Smooth muscle cell of the brain vasculature (primary cell): ENCODE results near the gene LIPI.
"Not testable (repeated sequence)": the region's sequence is repeated elsewhere in the genome, so short reads cannot be mapped to it uniquely, and the experiment has no call there.

ENCODE experiments used
- DNase-seq: peaks from one replicate; pipeline ENCODE4 v3.0.0-alpha.2; 2012; ENCODE audit warnings: low read depth, low spot score

LIPI gene

GRCh38 chr21:14210738-14211137 is at the start of gene LIPI:
TSS of gene LIPI (minus strand) at chr21:14210955. CDS start at chr21:14210845, 110 bp downstream.
- DNase-seq: no peak

GRCh38 chr21:14260174-14260764 is 49.5 kb upstream of the LIPI start:
- no peak for DNase-seq

- peak; percentile 21 for DNase-seq
These were observed 49.0 kb upstream of the LIPI start for GRCh38 chr21:14259747-14260146.

GRCh38 chr21:14251336-14251735 is 40.6 kb upstream of the LIPI start:
- no peak for DNase-seq

- DNase-seq: no peak
These were observed 35.0 kb upstream of the LIPI start for GRCh38 chr21:14245711-14246110.

GRCh38 chr21:14244911-14245310 is 34.2 kb upstream of the LIPI start:
- DNase-seq: no peak

GRCh38 chr21:14243874-14244273 is 33.1 kb upstream of the LIPI start:
- DNase-seq: no peak

- DNase-seq: no peak
These were observed 32.7 kb upstream of the LIPI start for GRCh38 chr21:14243461-14243860.

- no peak for DNase-seq
These were observed 30.5 kb upstream of the LIPI start for GRCh38 chr21:14241297-14241696.

GRCh38 chr21:14239281-14239680 is 28.5 kb upstream of the LIPI start:
- DNase-seq: no peak

GRCh38 chr21:14236180-14236579 is 25.4 kb upstream of the LIPI start:
- DNase-seq: no peak

GRCh38 chr21:14235101-14235500 is 24.3 kb upstream of the LIPI start:
- DNase-seq: no peak

- no peak for DNase-seq
These were observed 18.6 kb upstream of the LIPI start for GRCh38 chr21:14229399-14229798.

GRCh38 chr21:14223365-14223764 is 12.6 kb upstream of the LIPI start:
- no peak for DNase-seq

- DNase-seq: peak; percentile 4
These were observed 5.4 kb upstream of the LIPI start, which contains the start of gene RBM11 for GRCh38 chr21:14215971-14216641. TSS of gene RBM11 (plus strand) at chr21:14216157. CDS start at chr21:14216187, 30 bp downstream.

- DNase-seq: no peak
These were observed 2.4 kb upstream of the LIPI start for GRCh38 chr21:14213164-14213563.

- DNase-seq: no peak
These were observed 4.5 kb downstream of the LIPI start for GRCh38 chr21:14206222-14206621.

GRCh38 chr21:14166463-14167223 is 44.1 kb downstream of the LIPI start:
- DNase-seq: not testable (repeated sequence)

- no peak for DNase-seq
These were observed 66.8 kb downstream of the LIPI start for GRCh38 chr21:14143999-14144398.

GRCh38 chr21:14124266-14124665 is 86.5 kb downstream of the LIPI start:
- no peak for DNase-seq

- DNase-seq: no peak
These were observed 89.0 kb downstream of the LIPI start for GRCh38 chr21:14121719-14122118.

- DNase-seq: no peak
These were observed 90.5 kb downstream of the LIPI start for GRCh38 chr21:14120091-14120734.
